Measurements from ENCODE around the gene MYBL2.

DNA sequence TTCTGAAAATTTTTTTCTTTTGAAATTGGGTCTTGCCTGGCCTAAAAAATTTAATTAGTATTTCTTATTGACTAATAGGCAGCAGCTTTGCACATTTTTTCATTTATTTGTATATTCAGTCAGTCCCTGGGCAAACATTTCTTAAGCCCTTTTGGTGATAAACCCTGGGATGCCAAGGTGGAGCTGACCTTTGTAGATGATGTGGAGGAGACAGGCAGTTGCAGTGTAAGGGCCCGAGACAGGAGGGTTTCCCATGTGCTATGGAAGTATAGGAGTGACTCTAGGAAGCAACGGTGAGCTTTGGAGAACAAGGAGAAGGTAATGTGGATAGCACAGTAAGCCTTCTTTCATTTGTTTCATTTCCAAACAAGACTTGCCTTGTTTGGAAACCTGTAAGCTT, 3.5 kb downstream of the MYBL2 start:
- TF ChIP-seq, protein P1, sequence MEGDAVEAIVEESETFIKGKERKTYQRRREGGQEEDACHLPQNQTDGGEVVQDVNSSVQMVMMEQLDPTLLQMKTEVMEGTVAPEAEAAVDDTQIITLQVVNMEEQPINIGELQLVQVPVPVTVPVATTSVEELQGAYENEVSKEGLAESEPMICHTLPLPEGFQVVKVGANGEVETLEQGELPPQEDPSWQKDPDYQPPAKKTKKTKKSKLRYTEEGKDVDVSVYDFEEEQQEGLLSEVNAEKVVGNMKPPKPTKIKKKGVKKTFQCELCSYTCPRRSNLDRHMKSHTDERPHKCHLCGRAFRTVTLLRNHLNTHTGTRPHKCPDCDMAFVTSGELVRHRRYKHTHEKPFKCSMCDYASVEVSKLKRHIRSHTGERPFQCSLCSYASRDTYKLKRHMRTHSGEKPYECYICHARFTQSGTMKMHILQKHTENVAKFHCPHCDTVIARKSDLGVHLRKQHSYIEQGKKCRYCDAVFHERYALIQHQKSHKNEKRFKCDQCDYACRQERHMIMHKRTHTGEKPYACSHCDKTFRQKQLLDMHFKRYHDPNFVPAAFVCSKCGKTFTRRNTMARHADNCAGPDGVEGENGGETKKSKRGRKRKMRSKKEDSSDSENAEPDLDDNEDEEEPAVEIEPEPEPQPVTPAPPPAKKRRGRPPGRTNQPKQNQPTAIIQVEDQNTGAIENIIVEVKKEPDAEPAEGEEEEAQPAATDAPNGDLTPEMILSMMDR (IDR thresholded peaks at IDR 0.05 in 8 of 11, conservative IDR thresholded peaks at IDR 0.05 in 3 of 11), result no peak
- TF ChIP-seq POLR2AphosphoS5 (IDR thresholded peaks at IDR 0.05) (no peak), POLR2A (IDR thresholded peaks at IDR 0.05) (no peak)

Data from spleen (tissue), 7 donors.